GM12878 (cell line): ENCODE measurements around the gene STX3. TPM values are rescaled to one million over a fixed set of nuclear protein-coding genes. Genes with fewer than 3 reads are reported as not detected.

Source experiments
- ATAC-seq: fragments of 200-7000 bp; cut with Tn5 transposase; 3 replicates; pipeline ENCODE4 v1.9.1; 2020; ENCODE audit warnings: mild to moderate bottlenecking, moderate library complexity
- BruUV-seq: library from RNA; stranded (reverse); fragments of 400-500 nt; replicated peaks from 2 replicates; lab custom pipeline; 2021; lab: Mats Ljungman, UMichigan
- CTCF ChIA-PET: fragments of 300-600 bp; sonication (Branson Sonifier 250); formaldehyde crosslinking; extraction: SDS; loops from one replicate; lab custom pipeline; 2021; ENCODE audit warnings: inconsistent platforms; lab: Yijun Ruan, JAX
- POLR2A ChIA-PET: fragments of 350-600 bp; formaldehyde crosslinking; extraction: SDS; loops from one replicate; lab custom pipeline; 2021; ENCODE audit warnings: inconsistent platforms; lab: Charles Lee
- RAD21 ChIA-PET: fragments of 300-600 bp; sonication (Branson Sonifier 250); formaldehyde crosslinking; loops from one replicate; lab custom pipeline; 2023; ENCODE audit warnings: antibody characterized with exemption; ENCODE audit not compliant: unreplicated experiment; lab: Charles Lee
- SMC1A ChIA-PET: fragments of 300-600 bp; sonication (Branson Sonifier 250); formaldehyde crosslinking; loops from one replicate; lab custom pipeline; 2023; ENCODE audit not compliant: unreplicated experiment, uncharacterized antibody; lab: Charles Lee
- DNase-seq: peaks from one replicate; pipeline ENCODE4 v3.0.0-alpha.2; 2011; ENCODE audit warnings: low read depth, low spot score
- FAIRE-seq: peaks from 3 replicates; lab custom pipeline; 2011; peaks lifted over from hg19 to GRCh38; lab: Jason Lieb, UNC
- H2AFZ ChIP-seq: 2 replicates; pipeline ENCODE4 v1.6.0; 2011; ENCODE audit warnings: low read depth, low read length, control low read depth; ENCODE audit not compliant: control insufficient read depth
- H3K27ac ChIP-seq: 2 replicates; pipeline ENCODE4 v1.5.1; 2011; ENCODE audit warnings: control low read depth; ENCODE audit not compliant: control insufficient read depth, insufficient read depth
- H3K27me3 ChIP-seq, 2 experiments: replicated peaks in 1 of 2; 2 replicates each; pipeline versions ENCODE4 v1.6.0 to v1.6.1; 2011; ENCODE audit warnings: low read length in 1 of 2; ENCODE audit not compliant: control insufficient read depth in 2 of 2, insufficient read depth in 2 of 2
- H3K36me3 ChIP-seq, 2 experiments: 2 replicates each; pipeline ENCODE4 v1.5.1; 2011; ENCODE audit warnings: low read length in 1 of 2; ENCODE audit not compliant: control insufficient read depth in 2 of 2, insufficient read depth in 2 of 2
- H3K4me1 ChIP-seq: 2 replicates; pipeline ENCODE4 v1.6.1; 2011; ENCODE audit warnings: mild to moderate bottlenecking, low read length, moderate library complexity, mixed read lengths; ENCODE audit not compliant: control insufficient read depth, insufficient read depth
- H3K4me2 ChIP-seq: 2 replicates; pipeline ENCODE4 v1.6.0; 2011; ENCODE audit warnings: control low read depth; ENCODE audit not compliant: control insufficient read depth, insufficient read depth
- H3K4me3 ChIP-seq: fragments of 200-600 bp; sonication (generic); 2 replicates; pipeline ENCODE4 v1.5.1; 2016
- H3K79me2 ChIP-seq: 2 replicates; pipeline ENCODE4 v1.6.0; 2011; ENCODE audit warnings: low read length; ENCODE audit not compliant: control insufficient read depth, insufficient read depth
- H3K9ac ChIP-seq: 2 replicates; pipeline ENCODE4 v1.8.0; 2011; ENCODE audit warnings: low read length, control low read depth, mixed read lengths; ENCODE audit not compliant: control insufficient read depth, insufficient read depth
- H3K9me3 ChIP-seq: replicated peaks from 3 replicates; pipeline ENCODE4 v1.5.1; 2011; ENCODE audit warnings: mild to moderate bottlenecking, low read length; ENCODE audit not compliant: control insufficient read depth, insufficient read depth
- H4K20me1 ChIP-seq: 2 replicates; pipeline ENCODE4 v1.6.0; 2011; ENCODE audit not compliant: control insufficient read depth, insufficient read depth
- CBX3 ChIP-seq: fragments of 200-600 bp; sonication (generic); IDR thresholded peaks from 2 replicates; pipeline ENCODE4 v1.6.1; 2016; ENCODE audit warnings: low read depth, borderline replicate concordance
- CHD4 ChIP-seq: fragments of 200-600 bp; sonication (generic); IDR thresholded peaks from 2 replicates; pipeline ENCODE4 v1.6.1; 2016; ENCODE audit warnings: mild to moderate bottlenecking
- HDAC6 ChIP-seq: fragments of 200-600 bp; sonication (generic); IDR thresholded peaks from one replicate; pipeline ENCODE4 v1.8.0; 2017; ENCODE audit warnings: antibody characterized with exemption; ENCODE audit not compliant: unreplicated experiment
- NR2C2 ChIP-seq: IDR thresholded peaks from 2 replicates; pipeline ENCODE4 v1.6.1; 2011; ENCODE audit warnings: borderline replicate concordance, low read depth; ENCODE audit not compliant: control insufficient read depth, insufficient read length
- PAX8 ChIP-seq: fragments of 450-650 bp; IDR thresholded peaks from 2 replicates; pipeline ENCODE4 v1.6.1; 2017; ENCODE audit warnings: mild to moderate bottlenecking, moderate library complexity
- RAD51 ChIP-seq: fragments of 450-650 bp; IDR thresholded peaks from 2 replicates; pipeline ENCODE4 v1.6.1; 2016; ENCODE audit warnings: moderate library complexity, mild to moderate bottlenecking, inconsistent platforms
- YBX1 ChIP-seq: fragments of 450-650 bp; IDR thresholded peaks from 2 replicates; pipeline ENCODE4 v1.6.1; 2016; ENCODE audit warnings: antibody characterized with exemption
- ZSCAN29 ChIP-seq: fragments of 450-650 bp; IDR thresholded peaks from 2 replicates; pipeline ENCODE4 v1.6.1; 2017; ENCODE audit warnings: mild to moderate bottlenecking, moderate library complexity
- WGBS: methylation state at CpG from one replicate; pipeline ENCODE4 v1.1.6; 2016; ENCODE audit warnings: low lambda C conversion rate; ENCODE audit not compliant: insufficient replicate concordance, insufficient coverage; ENCODE audit errors: missing lambda C conversion rate; 5-methylcytosine and 5-hydroxymethylcytosine counted together
- in situ Hi-C: fragments of 300-500 bp; cut with MboI; formaldehyde crosslinking; loops from 9 replicates; pipeline ENCODE4 v1.14.3; 2018; ENCODE audit warnings: mixed read lengths
- intact Hi-C: fragments of 100-400 bp; cut with micrococcal nuclease; formaldehyde crosslinking; loops from one replicate; pipeline ENCODE4 v1.14.2; 2022; ENCODE audit not compliant: unreplicated experiment
- polyA plus RNA-seq, 11 experiments: library from polyadenylated mRNA; depleted of rRNA in 4 of 11; unstranded in 6 of 11; stranded (reverse) in 5 of 11; fragments of >200 nt; fragmentation: Nextera tagmentation in 4 of 11; fragmentation: Illumina TruSeq in 1 of 11; extraction: Ambion mirVana in 4 of 11; extraction: Trizol in 1 of 11; gene quantifications; 1 replicate in 1 of 11; 2 replicates in 10 of 11; pipeline versions ENCODE4 v1.2.1 to v1.2.3, GENCODE V29; 2011 to 2016; ENCODE audit warnings: inconsistent platforms in 2 of 11, missing spikeins in 2 of 11, low read depth in 1 of 11
- total RNA-seq, 4 experiments: library from RNA; depleted of rRNA in 3 of 4; stranded (reverse); fragments of >200 nt in 3 of 4; fragmentation: Illumina TruSeq in 1 of 4; extraction: Trizol in 1 of 4; gene quantifications; 2 replicates each; pipeline versions ENCODE4 v1.2.1 to v1.2.3, GENCODE V29; 2013 to 2021
- TF ChIP-seq, protein P1 (sequence below): fragments of 450-650 bp; IDR thresholded peaks from 2 replicates; pipeline ENCODE4 v1.6.1; 2018; ENCODE audit warnings: mild to moderate bottlenecking, low read depth, moderate library complexity; ENCODE audit not compliant: partially characterized antibody

The STX3 gene
- total and polyA plus RNA-seq, 10 of the 15 experiments (the other 5 are each of a cell fraction or from before 2014, with no cell fraction given), result 0.11 to 2.5 (median 1.1) TPM

DNA sequence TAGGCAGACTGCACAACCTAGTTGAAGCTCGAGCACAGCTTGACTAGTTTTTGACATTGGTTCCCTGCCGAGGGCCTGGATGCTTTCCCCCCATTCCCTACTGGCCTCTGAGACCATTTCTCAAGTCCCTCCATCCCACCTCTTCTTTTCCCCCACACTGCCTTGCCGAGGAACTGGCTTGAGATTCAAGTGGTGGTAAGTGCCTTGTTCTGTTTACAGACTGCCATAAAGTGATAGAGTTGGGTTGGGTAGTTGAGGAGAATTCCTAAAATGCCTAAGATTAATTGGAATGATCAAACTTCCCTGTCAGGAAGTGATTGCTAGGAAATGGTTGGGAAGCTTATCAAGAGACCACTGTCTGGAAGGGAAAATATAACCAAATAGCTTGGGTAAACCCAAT, 39.2 kb downstream of the STX3 start:
- ChIA-PET CTCF (interaction anchor here (1.5 to 2.8 kb wide), 2 partner anchors 40 kb away, joined by 4 to 8 read pairs; partner anchors contain the start of gene STX3), POLR2A (no interaction called here), SMC1A (interaction anchor here (0.9 to 1.2 kb wide), 2 partner anchors 10 to 11 kb away, joined by 3 read pairs; no protein-coding TSS in a partner anchor), RAD21 (interaction anchor here (1.2 kb wide), 1 partner anchor 39 kb away, joined by 3 read pairs; the partner anchor contains the start of gene STX3)
- Histone ChIP-seq H3K4me2 (no peak overlapping the region), H3K9me3 (no peaks in the 10 kb centered on the region), H3K79me2 (no peaks in the 10 kb centered on the region), H3K9ac (no peak overlapping the region), H3K4me3 (no peak overlapping the region), H3K27me3 (no peaks in the 10 kb centered on the region), H3K27ac (no peak overlapping the region), H4K20me1 (no peaks in the 10 kb centered on the region), H2AFZ (no peak overlapping the region), H3K4me1 (no peaks in the 10 kb centered on the region), H3K36me3 (no peaks in the 10 kb centered on the region)
- 11% methylated on average over 3 of the region's 3 CpGs for WGBS
- DNase-seq (no peak), FAIRE-seq (no peak), ATAC-seq (no peak)
- no TSS peak for BruUV-seq
- no peak for TF ChIP-seq CBX3
- TF ChIP-seq CHD4, result no peak
- no peak for TF ChIP-seq HDAC6
- no peak for TF ChIP-seq YBX1
- no peak for TF ChIP-seq RAD51
- no peak for TF ChIP-seq ZSCAN29
- TF ChIP-seq PAX8, result no peak
- TF ChIP-seq NR2C2, result no peak
- TF ChIP-seq, protein P1, sequence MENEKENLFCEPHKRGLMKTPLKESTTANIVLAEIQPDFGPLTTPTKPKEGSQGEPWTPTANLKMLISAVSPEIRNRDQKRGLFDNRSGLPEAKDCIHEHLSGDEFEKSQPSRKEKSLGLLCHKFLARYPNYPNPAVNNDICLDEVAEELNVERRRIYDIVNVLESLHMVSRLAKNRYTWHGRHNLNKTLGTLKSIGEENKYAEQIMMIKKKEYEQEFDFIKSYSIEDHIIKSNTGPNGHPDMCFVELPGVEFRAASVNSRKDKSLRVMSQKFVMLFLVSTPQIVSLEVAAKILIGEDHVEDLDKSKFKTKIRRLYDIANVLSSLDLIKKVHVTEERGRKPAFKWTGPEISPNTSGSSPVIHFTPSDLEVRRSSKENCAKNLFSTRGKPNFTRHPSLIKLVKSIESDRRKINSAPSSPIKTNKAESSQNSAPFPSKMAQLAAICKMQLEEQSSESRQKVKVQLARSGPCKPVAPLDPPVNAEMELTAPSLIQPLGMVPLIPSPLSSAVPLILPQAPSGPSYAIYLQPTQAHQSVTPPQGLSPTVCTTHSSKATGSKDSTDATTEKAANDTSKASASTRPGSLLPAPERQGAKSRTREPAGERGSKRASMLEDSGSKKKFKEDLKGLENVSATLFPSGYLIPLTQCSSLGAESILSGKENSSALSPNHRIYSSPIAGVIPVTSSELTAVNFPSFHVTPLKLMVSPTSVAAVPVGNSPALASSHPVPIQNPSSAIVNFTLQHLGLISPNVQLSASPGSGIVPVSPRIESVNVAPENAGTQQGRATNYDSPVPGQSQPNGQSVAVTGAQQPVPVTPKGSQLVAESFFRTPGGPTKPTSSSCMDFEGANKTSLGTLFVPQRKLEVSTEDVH, result no peak
- intact Hi-C loops, result no loop called here
- in situ Hi-C loops, result no loop called here
